Measurements from ENCODE around the gene EML2.

The EML2 gene

DNA sequence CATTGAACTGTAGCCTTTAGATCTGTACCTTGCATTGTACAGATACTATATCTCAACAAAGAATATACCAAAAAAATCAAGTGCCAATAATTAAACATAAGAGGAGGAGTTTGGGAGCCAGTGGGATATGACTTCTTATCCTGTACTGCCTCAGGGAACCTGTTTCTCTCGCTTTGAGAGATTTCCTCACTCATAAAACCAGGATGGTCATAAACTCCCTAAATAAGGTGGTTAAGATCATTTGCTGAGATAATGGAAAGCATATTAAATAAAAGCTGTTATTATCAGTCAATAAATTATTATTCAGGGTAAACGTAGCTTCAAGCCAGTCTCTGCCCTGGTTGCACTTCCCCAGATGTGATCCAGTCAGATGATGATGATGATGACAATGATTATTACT lies 71.6 kb downstream of the EML2 start:
- no peak overlapping the region for H3K4me3 ChIP-seq (ENCODE audit: low read depth, low read length)
- DNase-seq (ENCODE audit: low read depth): no peak

DNA sequence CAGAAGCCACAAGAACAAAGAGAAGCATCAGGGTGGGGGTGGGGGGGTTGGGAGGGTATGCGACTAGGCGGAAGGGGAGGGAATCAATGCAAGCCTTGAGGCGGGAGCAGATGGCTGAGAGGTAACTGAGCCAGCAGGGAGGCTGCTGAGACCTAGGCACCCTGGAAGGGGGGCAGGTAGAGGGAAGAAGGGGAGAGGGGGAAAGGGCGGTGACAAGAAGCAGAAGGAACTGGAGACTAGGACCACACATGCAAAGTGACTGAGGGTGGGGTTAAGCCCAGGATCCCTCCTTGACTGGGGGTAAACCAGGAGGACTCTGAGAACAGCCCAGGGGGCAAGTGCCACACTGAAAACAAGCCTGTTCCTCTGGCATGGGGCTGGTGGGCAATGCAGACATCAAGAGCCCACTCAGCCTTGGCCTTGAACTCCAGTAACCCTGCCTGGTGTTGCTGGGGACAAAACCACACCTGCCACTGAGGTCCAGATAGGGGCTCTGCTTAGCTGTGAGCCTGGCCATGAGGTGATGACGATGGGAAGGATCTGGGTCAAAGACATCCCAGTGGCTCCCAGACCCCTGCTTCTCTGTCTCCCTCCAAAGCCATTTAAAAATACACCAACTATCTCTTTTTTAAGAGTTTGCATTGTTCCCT lies 74.9 kb downstream of the EML2 start:
- no peak for DNase-seq (ENCODE audit: low read depth)
- H3K4me3 ChIP-seq (ENCODE audit: low read depth, low read length): no peak overlapping the region

DNA sequence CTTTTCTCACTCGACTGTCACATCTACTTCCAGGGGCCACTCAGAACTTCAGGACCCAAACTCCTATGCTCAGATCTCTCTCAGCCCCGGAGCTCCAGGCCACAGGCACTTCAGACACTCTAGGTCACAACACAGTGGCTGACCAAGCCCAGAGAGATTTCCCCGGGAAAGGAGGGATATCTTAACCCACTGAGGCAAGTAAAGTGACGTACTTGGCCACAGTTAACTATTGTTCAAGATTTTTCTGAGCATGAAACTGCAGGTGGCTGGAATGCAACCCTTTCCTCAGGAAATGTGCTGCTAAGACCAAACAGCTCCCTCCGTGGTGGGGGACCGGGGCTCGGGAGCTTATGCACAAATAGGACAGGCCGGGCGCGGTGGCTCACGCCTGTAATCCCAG lies 78.5 kb downstream of the EML2 start:
- DNase-seq (ENCODE audit: low read depth): no peak
- no peak overlapping the region for H3K4me3 ChIP-seq (ENCODE audit: low read depth, low read length)

DNA sequence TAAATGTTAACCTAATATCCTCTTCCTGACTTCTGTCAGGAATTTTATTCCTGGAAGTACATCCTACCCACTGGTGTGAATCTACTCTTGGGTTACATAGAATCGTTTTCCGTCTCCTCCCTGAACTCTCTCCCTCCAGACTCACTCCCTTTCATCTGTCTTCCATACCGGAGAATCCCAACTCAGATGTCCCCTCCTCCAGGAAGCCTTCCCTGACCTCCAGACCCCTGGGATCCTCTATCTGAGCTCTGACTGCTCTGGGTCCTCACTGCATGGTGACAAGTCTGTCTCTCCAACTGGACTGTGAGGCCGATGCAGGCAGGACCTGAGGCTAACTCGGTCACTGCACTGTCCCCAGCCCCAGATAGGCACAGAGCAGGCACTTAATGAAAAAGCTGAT lies 79.2 kb downstream of the EML2 start:
- DNase-seq (ENCODE audit: low read depth): no peak
- H3K4me3 ChIP-seq (ENCODE audit: low read depth, low read length): no peak overlapping the region
